Glomerular visceral epithelial cell (primary cell): ENCODE measurements around the gene PCAT6.

ENCODE experiments used
- DNase-seq: peaks from one replicate; pipeline ENCODE4 v3.0.0-alpha.2; 2016; ENCODE audit errors: extremely low spot score

Gene PCAT6

GRCh38 chr1:202848191-202848542 lies 37.4 kb downstream of the PCAT6 start:
- no peak for DNase-seq

- DNase-seq: no peak
These were observed 40.0 kb downstream of the PCAT6 start for GRCh38 chr1:202850593-202851362.

- DNase-seq: peak; percentile 55
These were observed 41.6 kb downstream of the PCAT6 start for GRCh38 chr1:202852163-202852904.

- no peak for DNase-seq
These were observed 44.0 kb downstream of the PCAT6 start for GRCh38 chr1:202854787-202855186.

- no peak for DNase-seq
These were observed 45.3 kb downstream of the PCAT6 start for GRCh38 chr1:202856014-202856413.

- DNase-seq: no peak
These were observed 46.4 kb downstream of the PCAT6 start for GRCh38 chr1:202857136-202857610.

GRCh38 chr1:202858331-202858730 lies 47.6 kb downstream of the PCAT6 start:
- no peak for DNase-seq

- DNase-seq: no peak
These were observed 48.1 kb downstream of the PCAT6 start for GRCh38 chr1:202858789-202859414.

- DNase-seq: peak; percentile 71
These were observed 50.1 kb downstream of the PCAT6 start for GRCh38 chr1:202860744-202861419.
